ENCODE results near the gene KDM8. TPM values are rescaled to one million over a fixed set of nuclear protein-coding genes. Genes with fewer than 3 reads are reported as not detected.
A peak's percentile ranks its signal among the peaks of the same experiment; 100 is the strongest.

KDM8 gene
- polyA plus RNA-seq, 5 donors = 8.1 to 10.0 (median 8.8) TPM

DNA sequence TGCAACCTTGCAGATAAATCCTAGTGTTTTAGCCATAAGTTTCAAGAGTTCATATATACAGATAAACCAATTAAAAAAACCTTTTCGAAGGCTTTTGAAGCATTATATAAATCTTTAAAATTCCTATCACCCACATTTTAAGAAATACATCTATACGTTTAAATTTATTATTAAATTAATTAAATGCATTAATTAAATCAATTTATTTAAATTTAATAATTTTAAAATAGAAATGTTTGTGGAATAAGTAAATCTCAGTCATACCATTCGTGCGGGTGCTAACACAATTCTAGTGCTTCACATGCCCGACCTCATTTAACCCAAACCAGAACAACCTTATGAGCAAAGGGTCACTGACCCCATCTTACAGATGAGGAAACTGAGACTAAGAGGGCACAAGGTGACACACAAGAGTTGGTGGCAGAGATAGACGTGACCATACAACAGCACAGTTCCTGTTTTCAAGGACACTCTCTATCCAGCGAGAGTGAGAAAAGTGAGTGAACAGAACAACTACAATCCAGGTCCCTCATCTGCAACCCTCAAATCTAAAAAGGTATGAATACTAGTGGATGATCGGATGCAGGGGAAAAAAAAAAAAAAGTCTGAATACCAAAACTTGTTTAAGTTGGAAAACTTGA, 63.8 kb downstream of the KDM8 start:
- DNase-seq = no peak

DNA sequence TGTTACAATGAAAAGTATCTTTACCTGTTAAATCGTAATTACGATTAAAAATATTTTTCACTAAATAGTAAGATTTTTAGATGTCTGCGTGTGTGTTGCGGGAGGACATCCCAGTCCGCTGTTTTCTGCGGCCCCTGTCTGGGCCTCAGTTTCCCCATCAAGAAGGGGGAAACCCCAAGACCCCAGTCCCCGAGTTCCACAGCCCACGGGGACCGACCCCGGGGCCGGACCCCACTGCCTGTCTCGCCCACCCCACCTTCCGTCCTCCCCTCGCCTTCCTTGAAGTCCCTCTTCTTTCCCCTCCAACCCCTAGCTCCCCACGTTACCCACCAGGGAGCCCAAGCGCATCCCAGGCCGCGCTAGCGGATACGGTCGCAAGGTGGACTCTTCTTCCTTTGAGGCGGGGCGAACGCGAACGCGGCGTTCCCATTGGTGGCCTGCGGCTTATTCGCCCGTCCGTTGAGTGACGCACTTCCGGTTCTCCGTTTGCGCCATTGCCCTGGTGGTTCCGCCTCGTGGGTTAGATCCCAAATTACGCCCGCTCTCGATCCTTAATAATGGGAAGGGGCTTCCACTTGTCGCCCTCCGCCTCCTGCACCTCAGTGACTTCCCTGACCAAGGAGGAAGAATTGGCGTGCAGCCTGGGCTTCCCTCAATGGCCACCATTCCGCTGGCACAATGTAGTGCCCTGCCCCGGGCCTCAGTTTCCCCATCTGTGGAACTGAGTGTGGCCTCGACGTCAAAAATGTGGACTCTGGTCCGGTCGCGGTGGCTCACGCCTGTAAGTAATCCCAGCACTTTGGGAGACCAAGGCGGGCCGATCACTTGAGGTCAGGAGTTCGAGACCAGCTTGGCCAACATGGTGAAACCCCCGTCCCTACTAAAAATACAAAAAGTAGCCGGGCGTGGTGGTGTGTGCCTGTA, 65.3 kb downstream of the KDM8 start, which contains the start of gene NSMCE1:
Gene NSMCE1, minus strand, starts transcription at position 397 of the 924 bp plus-strand sequence. CDS start 11,202 bp downstream, outside the sequence.
- DNase-seq = peak; percentile 93 to 96

DNA sequence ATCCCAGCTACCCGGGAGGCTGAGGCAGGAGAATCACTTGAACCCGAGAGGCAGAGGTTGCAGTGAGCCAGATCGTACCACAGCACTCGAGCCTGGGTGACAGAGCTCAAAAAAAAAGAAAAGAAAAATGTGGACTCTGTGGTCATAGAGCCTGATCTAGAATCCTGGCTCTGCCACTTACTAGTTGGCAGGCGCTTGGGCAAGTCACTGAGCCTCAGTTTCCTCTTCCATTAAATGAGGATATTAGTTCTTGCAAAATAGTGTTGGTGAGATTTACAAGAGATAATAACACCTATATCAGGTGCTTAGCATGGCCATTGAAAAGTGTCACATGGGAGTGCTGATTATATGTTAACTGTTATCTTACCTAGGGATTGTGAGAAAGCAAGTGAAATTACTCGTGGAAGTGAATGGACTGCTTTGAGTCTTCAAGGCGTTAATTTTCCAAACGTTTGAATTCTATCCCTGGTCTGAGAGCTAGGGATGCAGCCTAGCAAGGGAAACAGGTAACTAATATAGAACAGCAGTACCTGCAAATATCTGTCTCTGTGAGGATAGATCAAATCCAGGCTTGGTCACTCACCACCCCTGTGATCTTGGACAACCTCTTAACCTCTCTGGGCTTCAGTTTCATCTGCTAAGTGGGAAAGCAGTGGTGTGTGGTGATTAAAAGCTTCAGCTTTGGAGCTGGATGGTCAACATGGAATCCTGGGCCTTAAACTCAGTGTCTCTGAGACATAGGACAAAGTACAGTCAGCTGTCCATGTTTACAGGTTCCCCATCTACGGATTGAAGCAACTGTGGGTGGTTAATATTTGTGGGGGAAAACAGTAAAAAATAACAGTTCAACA, 66.2 kb downstream of the KDM8 start:
- DNase-seq = no peak

DNA sequence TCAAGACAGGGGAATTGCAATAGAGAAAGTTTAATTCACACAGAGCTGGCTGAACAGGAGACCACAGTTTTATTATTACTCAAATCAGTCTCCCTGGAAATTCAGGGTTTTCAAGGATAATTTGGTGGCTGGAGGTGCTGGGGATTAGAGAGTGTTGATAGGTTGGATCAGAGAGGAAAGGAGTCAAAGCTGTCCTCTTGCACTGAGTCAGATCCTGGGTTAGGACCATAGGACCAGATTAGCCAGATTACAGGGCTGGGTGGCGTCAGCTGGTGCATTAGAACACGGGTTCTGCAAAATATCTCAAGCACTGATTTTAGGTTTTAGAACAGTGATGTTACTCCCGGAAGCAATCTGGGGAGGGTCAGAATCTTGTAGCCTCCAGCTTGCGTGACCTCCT, 67.0 kb downstream of the KDM8 start:
- DNase-seq = no peak

Other genes starting within 250 kb of the KDM8 start
- gene C16orf82, start 136.6 kb upstream of the KDM8 start, polyA plus RNA-seq (ENCODE audit: insufficient read depth in 1 of 5, insufficient read length in 5 of 5, low replicate concordance in 1 of 5) = not detected
- 10 to 100 TPM; 64.5 to 69.8 (median 67.3) TPM for gene NSMCE1, start 65.2 kb downstream of the KDM8 start, polyA plus RNA-seq (ENCODE audit: insufficient read depth in 1 of 5, insufficient read length in 5 of 5, low replicate concordance in 1 of 5)
- 10 to 100 TPM; 27.7 to 37.6 (median 34.4) TPM for gene IL4R, start 110.4 kb downstream of the KDM8 start, polyA plus RNA-seq (ENCODE audit: insufficient read depth in 1 of 5, insufficient read length in 5 of 5, low replicate concordance in 1 of 5)
- gene IL21R, start 198.6 kb downstream of the KDM8 start, polyA plus RNA-seq (ENCODE audit: insufficient read depth in 1 of 5, insufficient read length in 5 of 5, low replicate concordance in 1 of 5) = 1 to 10 TPM; 1.2 to 5.5 (median 4.1) TPM